Smooth muscle cell of the coronary artery (primary cell): ENCODE measurements around the gene CLECL1. TPM values are rescaled to one million over a fixed set of nuclear protein-coding genes. Genes with fewer than 3 reads are reported as not detected.

Experiments
- total RNA-seq: library from RNA; depleted of rRNA; stranded (reverse); fragments of >200 nt; gene quantifications from 2 replicates; pipeline ENCODE4 v1.2.3, GENCODE V29; 2014; ENCODE audit warnings: low replicate concordance

The CLECL1 gene
- not detected in 2 replicates for total RNA-seq

DNA sequence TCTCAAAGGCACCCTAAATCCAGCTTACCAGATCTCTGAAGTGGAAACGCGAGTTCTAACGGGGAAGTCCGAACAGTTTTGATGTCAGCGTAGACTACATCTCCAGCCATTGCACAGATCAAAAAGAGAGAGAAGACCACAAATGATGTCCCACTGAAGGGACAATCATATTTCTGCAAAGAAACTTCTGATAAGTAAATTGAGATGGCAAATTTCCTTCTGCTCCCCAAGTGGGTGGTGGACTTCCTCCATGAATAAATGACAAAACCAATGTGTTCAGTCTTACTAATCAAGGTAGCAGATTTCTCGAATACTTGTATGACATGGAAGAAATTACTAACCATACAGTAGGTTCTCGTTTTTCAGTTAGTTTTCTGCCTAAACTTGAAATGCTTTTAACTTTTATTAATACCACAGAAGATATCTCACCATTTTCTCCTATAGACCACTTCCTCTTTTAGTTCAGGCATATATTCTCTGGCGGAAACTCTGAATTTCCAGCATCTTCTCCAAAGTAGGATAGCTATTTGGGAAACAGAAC is at the start of gene CLECL1:
Gene CLECL1, minus strand, starts transcription at position 177 of the 541 bp plus-strand sequence.

DNA sequence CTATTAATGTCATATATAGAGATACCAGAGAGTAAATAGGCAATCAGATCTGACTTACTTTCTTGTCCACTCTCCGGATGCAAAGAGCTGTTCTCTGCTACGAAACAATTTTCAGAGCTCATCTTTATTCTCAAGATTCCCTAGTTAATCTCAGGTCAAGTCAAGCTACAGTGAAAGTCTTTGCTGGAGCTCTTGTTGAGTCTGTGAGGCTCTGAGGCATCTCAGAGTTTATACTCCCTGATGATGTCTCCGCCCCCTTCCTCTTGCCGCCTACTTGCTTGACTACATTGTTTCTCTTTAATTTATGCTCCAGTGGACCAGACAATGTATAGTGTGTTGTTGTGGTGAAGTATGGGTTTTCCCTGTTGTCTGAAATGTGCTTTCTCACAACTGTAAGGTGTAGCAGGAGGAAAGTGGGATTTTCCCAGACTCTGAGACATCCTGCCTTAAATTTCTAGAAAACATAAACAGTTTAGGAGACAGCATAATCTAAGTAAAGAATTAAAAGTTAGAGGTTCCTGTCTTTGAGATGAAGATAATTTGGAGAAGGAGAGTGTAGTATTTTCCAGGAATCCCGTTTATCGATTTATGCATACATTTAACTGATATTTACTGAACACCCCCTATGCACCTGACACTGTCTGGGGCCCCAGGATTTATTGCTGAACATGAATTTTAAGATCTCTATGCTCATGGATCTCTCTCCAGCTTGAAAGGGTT is 28.0 kb upstream of the CLECL1 start, which contains the start of gene CD69:
Gene CD69, minus strand, starts transcription at position 203 of the 720 bp plus-strand sequence. Its CDS starts 81 bp downstream, at position 122.

Other genes with a start within 250 kb of the CLECL1 start
- not detected in 2 replicates for gene KLRB1, start 125.2 kb downstream of the CLECL1 start, total RNA-seq
- 0.60 and 2.5 TPM in 2 replicates for gene CLEC2D, start 63.4 kb downstream of the CLECL1 start, total RNA-seq
- gene CD69, start 27.8 kb upstream of the CLECL1 start, total RNA-seq, result under 0.01 TPM in 1 of 2 replicates, not detected in the other
- gene KLRF1, start 94.4 kb upstream of the CLECL1 start, total RNA-seq, result not detected in 2 replicates
- gene CLEC2B, start 136.3 kb upstream of the CLECL1 start, total RNA-seq, result 2.3 and 206 TPM in 2 replicates
- gene KLRF2, start 148.4 kb upstream of the CLECL1 start, total RNA-seq, result not detected in 2 replicates
- gene CLEC2A, start 199.3 kb upstream of the CLECL1 start, total RNA-seq, result 5.6 TPM in 1 of 2 replicates, not detected in the other
- not detected in 2 replicates for gene CLEC12A, start 238.3 kb upstream of the CLECL1 start, total RNA-seq